ENCODE results near the gene ZNF586.
"Not testable (repeated sequence)": the region's sequence is repeated elsewhere in the genome, so short reads cannot be mapped to it uniquely, and the experiment has no call there.

Gene ZNF586

DNA sequence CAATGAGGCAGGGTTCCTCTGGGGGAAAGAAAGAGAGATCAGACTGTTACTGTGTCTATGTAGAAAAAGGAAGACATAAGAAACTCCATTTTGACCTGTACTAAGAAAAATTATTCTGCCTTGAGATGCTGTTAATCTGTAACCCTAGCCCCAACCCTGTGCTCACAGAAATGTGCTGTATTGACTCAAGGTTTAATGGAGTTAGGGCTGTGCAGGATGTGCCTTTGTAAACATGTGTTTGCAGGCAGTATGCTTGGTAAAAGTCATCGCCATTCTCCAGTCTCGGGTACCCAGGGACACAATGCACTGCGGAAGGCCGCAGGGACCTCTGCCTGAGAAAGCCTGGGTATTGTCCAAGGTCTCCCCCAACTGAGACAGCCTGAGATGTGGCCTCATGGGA lies 54.1 kb downstream of the ZNF586 start:
- DNase-seq (ENCODE audit: low spot score), result not testable (repeated sequence)

DNA sequence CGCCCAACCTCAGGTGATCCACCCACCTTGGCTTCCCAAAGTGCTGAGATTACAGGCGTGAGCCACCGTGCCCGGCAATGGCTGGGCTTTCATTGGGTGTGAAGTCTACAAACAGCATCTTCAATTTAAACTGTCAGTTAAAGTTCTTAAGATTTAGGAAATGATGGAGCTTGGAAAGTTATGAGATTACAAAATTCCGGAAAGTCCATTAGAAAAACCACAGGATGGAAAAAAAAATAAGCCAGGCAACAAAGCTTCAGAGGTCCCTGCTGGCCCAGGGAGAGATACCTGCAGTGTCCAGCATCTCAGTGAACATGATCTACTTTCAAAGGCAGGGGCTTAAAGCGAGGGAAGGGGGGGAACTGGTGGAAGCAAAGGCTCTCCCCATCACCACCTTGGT lies 56.0 kb downstream of the ZNF586 start:
- DNase-seq (ENCODE audit: low spot score), result no peak

DNA sequence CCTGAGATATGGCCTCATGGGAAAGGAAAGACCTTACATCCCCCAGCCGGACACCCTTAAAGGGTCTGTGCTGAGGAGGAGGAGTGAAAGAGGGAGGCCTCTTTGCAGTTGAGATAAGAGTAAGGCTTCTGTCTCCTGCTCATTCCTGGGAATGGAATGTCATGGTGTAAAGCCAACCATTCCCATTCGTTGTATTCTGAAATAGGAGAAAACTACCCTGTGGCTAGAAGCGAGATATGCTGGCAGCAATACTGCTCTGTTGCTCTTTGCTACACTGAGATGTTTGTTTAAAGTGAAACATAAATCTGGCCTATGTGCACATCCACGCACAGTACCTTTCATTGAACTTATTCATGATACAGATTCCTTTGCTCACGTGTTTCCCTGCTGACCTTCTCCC lies 59.8 kb downstream of the ZNF586 start:
- DNase-seq (ENCODE audit: low spot score), result no peak

DNA sequence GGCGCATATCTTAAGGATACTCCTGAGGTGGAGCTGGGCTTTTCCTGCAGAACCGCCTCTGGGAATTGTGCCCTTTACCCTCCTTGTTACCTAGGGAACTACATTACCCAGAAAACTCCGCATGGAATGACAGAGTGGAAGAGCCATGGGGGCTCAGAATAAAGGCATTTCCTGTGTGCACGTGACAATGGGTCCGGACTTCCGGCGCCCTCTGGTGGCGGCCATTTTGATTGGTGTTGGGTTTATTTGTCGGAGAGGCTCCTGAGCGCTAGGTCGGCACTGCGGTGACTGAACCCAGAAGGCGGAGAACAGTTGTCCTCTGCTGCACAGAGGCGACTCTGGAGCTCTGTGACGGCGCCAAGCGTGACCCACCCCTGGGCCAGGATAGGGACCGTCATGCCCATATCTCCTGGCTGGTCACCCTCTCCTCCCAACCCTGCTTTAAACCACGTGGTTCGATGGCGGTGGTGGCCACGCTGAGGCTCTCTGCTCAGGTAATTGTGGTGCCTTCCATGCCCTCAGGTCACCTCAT lies 60.7 kb downstream of the ZNF586 start, which contains the start of gene ZNF587B:
Gene ZNF587B (plus strand): TSS at position 229 of the 532 bp plus-strand sequence. CDS start 230 bp downstream, at position 459.
- DNase-seq (ENCODE audit: low spot score), result no peak

Data from SW480 (cell line).